ENCODE measurements around the gene ARID4A. TPM values are rescaled to one million over a fixed set of nuclear protein-coding genes. Genes with fewer than 3 reads are reported as not detected.

Gene ARID4A
- total and polyA plus RNA-seq, 10 of the 15 experiments (the other 5 are each of a cell fraction or from before 2014, with no cell fraction given): 5.2 to 18.9 (median 12.5) TPM

DNA sequence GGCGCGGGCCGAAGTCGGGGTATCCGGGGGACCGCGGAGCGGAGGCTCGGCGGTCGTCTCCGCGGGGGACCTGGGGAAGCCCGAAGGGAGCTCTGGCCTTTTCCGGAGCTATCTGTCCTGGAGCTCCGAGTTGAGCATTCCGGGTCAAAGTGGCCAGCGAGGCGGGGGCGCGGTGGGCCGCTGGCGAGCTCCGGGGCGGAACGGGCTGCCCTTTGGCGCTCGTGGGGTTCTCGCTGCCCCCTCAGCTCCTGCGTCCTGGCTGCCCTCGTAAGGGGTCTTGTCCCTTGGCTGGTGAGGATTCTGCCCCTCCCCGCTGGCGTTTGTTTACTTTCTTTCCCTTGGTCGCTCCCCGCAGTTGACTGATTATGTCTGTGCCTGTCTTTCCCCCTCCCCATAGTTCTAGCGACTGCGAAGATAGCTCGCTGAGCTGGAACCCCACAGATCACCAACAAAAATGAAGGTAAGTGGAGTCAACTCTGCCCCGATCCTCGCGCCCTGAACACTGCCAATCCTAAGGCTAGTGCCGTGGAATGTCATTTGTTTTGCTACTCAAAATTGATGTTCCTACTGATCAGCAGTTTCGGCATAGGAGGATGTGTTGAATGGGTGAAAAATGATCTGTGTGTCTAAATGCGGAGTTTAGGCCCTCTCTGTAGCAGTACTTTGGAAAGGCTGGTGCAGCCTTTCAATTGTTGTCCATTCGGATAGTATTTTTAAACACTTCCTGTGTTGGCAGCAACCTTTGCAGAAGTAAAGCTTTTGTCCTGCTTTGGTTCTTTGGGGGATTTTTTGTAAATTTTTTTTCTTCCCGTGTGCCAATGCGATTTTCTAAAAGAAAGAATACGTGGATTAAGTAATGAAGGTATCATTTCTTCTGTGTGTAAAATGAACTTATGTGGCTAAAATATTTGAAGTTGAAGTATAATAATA, 1.3 kb downstream of the ARID4A start (continued):
- TF ChIP-seq ZNF274 (IDR thresholded peaks at IDR 0.05; ENCODE audit: insufficient read depth, insufficient read length) (no peak), EZH2 (IDR thresholded peaks at IDR 0.05; ENCODE audit: borderline replicate concordance, control insufficient read depth, low read depth, low read length) (no peak), RB1 (IDR thresholded peaks at IDR 0.05; ENCODE audit: borderline replicate concordance) (no peak; the same call in 1 of the 2 replicates), TBL1XR1 (IDR thresholded peaks at IDR 0.05; ENCODE audit: low read depth, low read length) (no peak), RCOR1 (conservative IDR thresholded peaks at IDR 0.05; ENCODE audit: low read depth, low read length) (no peak), MTA3 (IDR thresholded peaks at IDR 0.05; ENCODE audit: borderline replicate concordance, low read length) (no peak), CEBPZ (IDR thresholded peaks at IDR 0.05; ENCODE audit: low read depth, low read length) (no peak), CBFB (IDR thresholded peaks at IDR 0.05; ENCODE audit: low read depth) (no peak), ZZZ3 (IDR thresholded peaks at IDR 0.05; ENCODE audit: control insufficient read depth, insufficient read length, low read depth) (no peak), HCFC1 (IDR thresholded peaks at IDR 0.05; ENCODE audit: low read length) (no peak), FOXK2 (IDR thresholded peaks at IDR 0.05) (no peak), POLR2AphosphoS2 (IDR thresholded peaks at IDR 0.05; ENCODE audit: low read depth, low read length) (no peak), TARDBP (IDR thresholded peaks at IDR 0.05; ENCODE audit: borderline replicate concordance) (no peak), IRF3 (IDR thresholded peaks at IDR 0.05) (no peak)
- TF ChIP-seq, protein P1, sequence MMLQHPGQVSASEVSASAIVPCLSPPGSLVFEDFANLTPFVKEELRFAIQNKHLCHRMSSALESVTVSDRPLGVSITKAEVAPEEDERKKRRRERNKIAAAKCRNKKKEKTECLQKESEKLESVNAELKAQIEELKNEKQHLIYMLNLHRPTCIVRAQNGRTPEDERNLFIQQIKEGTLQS (IDR thresholded peaks at IDR 0.05; ENCODE audit: borderline replicate concordance, extremely low read depth, low read depth, low read length): no peak
- TF ChIP-seq, protein P2, sequence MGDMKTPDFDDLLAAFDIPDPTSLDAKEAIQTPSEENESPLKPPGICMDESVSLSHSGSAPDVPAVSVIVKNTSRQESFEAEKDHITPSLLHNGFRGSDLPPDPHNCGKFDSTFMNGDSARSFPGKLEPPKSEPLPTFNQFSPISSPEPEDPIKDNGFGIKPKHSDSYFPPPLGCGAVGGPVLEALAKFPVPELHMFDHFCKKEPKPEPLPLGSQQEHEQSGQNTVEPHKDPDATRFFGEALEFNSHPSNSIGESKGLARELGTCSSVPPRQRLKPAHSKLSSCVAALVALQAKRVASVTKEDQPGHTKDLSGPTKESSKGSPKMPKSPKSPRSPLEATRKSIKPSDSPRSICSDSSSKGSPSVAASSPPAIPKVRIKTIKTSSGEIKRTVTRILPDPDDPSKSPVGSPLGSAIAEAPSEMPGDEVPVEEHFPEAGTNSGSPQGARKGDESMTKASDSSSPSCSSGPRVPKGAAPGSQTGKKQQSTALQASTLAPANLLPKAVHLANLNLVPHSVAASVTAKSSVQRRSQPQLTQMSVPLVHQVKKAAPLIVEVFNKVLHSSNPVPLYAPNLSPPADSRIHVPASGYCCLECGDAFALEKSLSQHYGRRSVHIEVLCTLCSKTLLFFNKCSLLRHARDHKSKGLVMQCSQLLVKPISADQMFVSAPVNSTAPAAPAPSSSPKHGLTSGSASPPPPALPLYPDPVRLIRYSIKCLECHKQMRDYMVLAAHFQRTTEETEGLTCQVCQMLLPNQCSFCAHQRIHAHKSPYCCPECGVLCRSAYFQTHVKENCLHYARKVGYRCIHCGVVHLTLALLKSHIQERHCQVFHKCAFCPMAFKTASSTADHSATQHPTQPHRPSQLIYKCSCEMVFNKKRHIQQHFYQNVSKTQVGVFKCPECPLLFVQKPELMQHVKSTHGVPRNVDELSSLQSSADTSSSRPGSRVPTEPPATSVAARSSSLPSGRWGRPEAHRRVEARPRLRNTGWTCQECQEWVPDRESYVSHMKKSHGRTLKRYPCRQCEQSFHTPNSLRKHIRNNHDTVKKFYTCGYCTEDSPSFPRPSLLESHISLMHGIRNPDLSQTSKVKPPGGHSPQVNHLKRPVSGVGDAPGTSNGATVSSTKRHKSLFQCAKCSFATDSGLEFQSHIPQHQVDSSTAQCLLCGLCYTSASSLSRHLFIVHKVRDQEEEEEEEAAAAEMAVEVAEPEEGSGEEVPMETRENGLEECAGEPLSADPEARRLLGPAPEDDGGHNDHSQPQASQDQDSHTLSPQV (IDR thresholded peaks at IDR 0.05): no peak
- TF ChIP-seq, protein P3, sequence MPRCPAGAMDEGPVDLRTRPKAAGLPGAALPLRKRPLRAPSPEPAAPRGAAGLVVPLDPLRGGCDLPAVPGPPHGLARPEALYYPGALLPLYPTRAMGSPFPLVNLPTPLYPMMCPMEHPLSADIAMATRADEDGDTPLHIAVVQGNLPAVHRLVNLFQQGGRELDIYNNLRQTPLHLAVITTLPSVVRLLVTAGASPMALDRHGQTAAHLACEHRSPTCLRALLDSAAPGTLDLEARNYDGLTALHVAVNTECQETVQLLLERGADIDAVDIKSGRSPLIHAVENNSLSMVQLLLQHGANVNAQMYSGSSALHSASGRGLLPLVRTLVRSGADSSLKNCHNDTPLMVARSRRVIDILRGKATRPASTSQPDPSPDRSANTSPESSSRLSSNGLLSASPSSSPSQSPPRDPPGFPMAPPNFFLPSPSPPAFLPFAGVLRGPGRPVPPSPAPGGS (IDR thresholded peaks at IDR 0.05; ENCODE audit: borderline replicate concordance, insufficient read depth, low read depth, low read length, poor library complexity, severe bottlenecking): no peak
